H1 (cell line): Measurements from ENCODE around the gene ZNF44.

Experiments
- BACH1 ChIP-seq: IDR thresholded peaks from 2 replicates; pipeline ENCODE4 v1.6.1; 2012; ENCODE audit warnings: low read length, improper control_type of control experiment
- CBX5 ChIP-seq: fragments of 300-800, 300-1000 bp; sonication (generic); IDR thresholded peaks from 2 replicates; pipeline ENCODE4 v1.7.1; 2016; ENCODE audit warnings: antibody characterized with exemption, low read length, low read depth
- CHD2 ChIP-seq: IDR thresholded peaks from 2 replicates; pipeline ENCODE4 v1.6.1; 2012; ENCODE audit warnings: low read length, improper control_type of control experiment
- EZH2 ChIP-seq: fragments of 200-600 bp; sonication (generic); IDR thresholded peaks from 2 replicates; pipeline ENCODE4 v1.7.1; 2012; ENCODE audit warnings: low read depth, mild to moderate bottlenecking, moderate library complexity, low read length, inconsistent platforms; ENCODE audit not compliant: severe bottlenecking
- FOSL1 ChIP-seq: IDR thresholded peaks from 2 replicates; pipeline ENCODE4 v1.6.1; 2011; ENCODE audit warnings: mild to moderate bottlenecking, low read depth, low read length, moderate library complexity; ENCODE audit not compliant: insufficient read depth
- HDAC6 ChIP-seq: IDR thresholded peaks from one replicate; pipeline ENCODE4 v1.7.1; 2012; ENCODE audit warnings: low read depth, mild to moderate bottlenecking, inconsistent platforms, low read length, moderate library complexity
- POLR2AphosphoS5 ChIP-seq: IDR thresholded peaks from 2 replicates; pipeline ENCODE4 v1.6.1; 2011; ENCODE audit warnings: low read depth, low read length
- RBBP5 ChIP-seq: IDR thresholded peaks from 2 replicates; pipeline ENCODE4 v1.7.1; 2012; ENCODE audit warnings: low read depth, mild to moderate bottlenecking, inconsistent platforms, low read length, moderate library complexity, borderline replicate concordance
- RFX5 ChIP-seq: IDR thresholded peaks from 2 replicates; pipeline ENCODE4 v1.6.1; 2011; ENCODE audit warnings: low read depth, low read length, improper control_type of control experiment, borderline replicate concordance
- ZNF274 ChIP-seq: IDR thresholded peaks from 2 replicates; pipeline ENCODE4 v1.7.0; 2012; ENCODE audit warnings: low read length, borderline replicate concordance; ENCODE audit errors: extremely low read depth
- TF ChIP-seq, protein P1 (sequence below), 3 experiments: IDR thresholded peaks; 1 replicate in 2 of 3; 2 replicates in 1 of 3; pipeline versions ENCODE4 v1.5.1 to v1.6.1; 2011; ENCODE audit warnings: low read length in 3 of 3, mild to moderate bottlenecking in 3 of 3, inconsistent platforms in 2 of 3, low read depth in 1 of 3, moderate library complexity in 1 of 3; ENCODE audit not compliant: insufficient read depth in 1 of 3; ENCODE audit errors: control extremely low read depth in 1 of 3

DNA sequence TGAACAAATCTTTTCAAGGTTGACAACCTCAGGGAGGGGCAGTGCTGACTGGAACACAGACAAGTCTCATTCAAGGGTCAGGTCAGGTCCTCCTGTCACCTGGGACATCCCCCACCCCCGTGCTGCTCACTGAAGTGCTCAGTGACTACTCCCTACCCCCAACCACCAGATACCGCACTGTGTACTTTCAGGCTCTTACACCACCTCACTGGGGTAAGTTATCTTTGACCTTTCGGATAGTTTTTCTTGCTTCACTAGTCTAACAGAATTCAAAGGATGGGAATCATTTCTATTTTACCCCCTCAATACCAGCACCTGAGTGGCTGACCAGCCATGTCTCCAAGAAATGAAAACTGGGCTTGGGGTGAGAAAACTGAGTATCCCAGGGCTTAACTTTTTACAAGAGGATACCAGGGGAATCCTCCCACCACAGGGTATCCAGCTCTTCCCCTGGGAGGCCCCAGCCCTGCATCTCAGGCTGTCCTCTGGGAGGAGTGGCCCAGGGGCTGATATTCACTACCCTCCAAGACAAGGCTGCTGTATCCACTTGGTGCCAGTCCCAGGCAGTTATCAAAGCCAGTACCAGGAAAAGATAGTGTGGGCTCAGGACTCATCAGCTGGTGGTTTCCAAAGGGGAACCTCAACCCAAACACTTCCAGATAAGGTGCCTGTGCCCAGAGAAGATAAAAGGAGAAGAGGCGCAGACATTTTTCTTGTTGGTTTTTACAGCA lies 36.7 kb upstream of the ZNF44 start:
- TF ChIP-seq EZH2, result no peak
- no peak for TF ChIP-seq POLR2AphosphoS5
- no peak for TF ChIP-seq RBBP5
- TF ChIP-seq, protein P1, sequence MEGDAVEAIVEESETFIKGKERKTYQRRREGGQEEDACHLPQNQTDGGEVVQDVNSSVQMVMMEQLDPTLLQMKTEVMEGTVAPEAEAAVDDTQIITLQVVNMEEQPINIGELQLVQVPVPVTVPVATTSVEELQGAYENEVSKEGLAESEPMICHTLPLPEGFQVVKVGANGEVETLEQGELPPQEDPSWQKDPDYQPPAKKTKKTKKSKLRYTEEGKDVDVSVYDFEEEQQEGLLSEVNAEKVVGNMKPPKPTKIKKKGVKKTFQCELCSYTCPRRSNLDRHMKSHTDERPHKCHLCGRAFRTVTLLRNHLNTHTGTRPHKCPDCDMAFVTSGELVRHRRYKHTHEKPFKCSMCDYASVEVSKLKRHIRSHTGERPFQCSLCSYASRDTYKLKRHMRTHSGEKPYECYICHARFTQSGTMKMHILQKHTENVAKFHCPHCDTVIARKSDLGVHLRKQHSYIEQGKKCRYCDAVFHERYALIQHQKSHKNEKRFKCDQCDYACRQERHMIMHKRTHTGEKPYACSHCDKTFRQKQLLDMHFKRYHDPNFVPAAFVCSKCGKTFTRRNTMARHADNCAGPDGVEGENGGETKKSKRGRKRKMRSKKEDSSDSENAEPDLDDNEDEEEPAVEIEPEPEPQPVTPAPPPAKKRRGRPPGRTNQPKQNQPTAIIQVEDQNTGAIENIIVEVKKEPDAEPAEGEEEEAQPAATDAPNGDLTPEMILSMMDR (IDR thresholded peaks at IDR 0.05; ENCODE audit: control extremely low read depth in 1 of 3, insufficient read depth in 1 of 3, low read depth in 1 of 3, low read length in 3 of 3), result no peak
- TF ChIP-seq RFX5, result no peak
- no peak for TF ChIP-seq HDAC6
- TF ChIP-seq CHD2, result no peak
- no peak for TF ChIP-seq BACH1
- no peak for TF ChIP-seq FOSL1
- no peak for TF ChIP-seq ZNF274
- no peak for TF ChIP-seq CBX5
